Embryonic facial prominence (tissue), 1 donor: ENCODE measurements around the gene RAPGEF1.
"Not testable (repeated sequence)": the region's sequence is repeated elsewhere in the genome, so short reads cannot be mapped to it uniquely, and the experiment has no call there.

Experiments
- DNase-seq: peaks from one replicate; pipeline ENCODE4 v3.0.0-alpha.2; 2016; ENCODE audit errors: extremely low spot score

The RAPGEF1 gene

DNA sequence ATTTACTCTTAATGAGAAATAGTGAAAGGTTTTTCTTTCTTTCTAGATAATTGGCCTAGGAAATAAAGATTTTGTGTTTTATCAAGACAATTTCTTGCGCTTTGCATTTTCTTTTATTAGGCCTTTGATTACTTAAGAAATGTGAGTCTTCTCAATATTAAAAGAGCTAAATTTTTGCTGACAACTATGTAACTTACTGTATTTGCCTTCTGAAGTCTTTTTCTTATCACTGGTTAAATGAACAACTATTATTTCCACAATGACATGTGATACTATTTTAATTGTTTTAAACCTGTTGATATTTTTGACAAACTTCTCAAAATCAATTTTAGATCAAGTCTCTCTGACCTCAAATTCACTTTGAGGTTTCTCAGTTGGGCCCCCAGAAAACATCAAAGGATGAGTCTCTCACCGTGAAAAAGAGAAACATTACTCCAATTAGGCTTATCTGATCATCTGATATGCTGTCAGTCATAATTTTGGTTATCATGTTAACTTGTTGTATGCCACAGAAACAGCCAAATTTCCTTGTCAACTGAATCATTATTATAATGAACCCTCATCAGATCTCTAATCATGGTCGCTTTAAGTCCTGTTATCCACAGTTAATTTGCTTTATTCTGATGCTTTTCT, 48.8 kb downstream of the RAPGEF1 start:
- no peak for DNase-seq

DNA sequence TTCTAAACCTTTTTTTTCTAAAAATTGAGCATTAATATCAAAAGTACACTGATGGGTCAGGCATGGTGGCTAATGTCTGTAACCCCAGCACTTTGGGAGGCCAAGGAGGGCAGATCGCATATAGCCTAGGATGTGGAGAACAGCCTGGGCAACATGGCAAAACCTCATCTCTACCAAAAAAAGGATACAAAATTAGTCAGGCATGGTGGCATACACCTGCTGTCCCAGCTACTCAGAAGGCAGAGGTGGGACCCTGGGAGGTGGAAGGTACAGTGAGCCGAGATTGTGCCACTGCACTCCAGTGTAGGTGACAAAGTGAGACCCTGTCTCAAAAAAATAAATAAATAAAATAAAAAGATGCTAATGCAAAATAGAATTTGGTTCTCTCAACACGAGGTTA, 49.4 kb downstream of the RAPGEF1 start:
- no peak for DNase-seq

DNA sequence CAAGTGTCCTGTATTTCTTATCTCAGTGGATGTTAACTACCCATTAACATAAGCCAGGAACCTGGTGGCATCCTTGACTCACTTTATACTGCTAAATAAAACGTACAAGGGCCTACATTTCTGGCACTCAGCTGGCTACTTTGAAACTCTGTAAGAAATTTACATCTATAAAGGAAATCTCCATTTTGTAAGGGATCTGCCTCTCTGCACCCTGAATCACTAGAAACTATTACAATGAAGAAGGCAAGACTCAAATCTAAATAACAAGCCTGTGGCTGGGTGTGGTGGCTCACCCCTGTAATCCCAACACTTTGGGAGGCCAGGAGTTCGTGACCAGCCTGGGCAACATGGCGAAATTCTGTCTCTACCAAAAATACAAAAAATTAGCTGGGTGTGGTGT, 51.5 kb downstream of the RAPGEF1 start:
- no peak for DNase-seq

DNA sequence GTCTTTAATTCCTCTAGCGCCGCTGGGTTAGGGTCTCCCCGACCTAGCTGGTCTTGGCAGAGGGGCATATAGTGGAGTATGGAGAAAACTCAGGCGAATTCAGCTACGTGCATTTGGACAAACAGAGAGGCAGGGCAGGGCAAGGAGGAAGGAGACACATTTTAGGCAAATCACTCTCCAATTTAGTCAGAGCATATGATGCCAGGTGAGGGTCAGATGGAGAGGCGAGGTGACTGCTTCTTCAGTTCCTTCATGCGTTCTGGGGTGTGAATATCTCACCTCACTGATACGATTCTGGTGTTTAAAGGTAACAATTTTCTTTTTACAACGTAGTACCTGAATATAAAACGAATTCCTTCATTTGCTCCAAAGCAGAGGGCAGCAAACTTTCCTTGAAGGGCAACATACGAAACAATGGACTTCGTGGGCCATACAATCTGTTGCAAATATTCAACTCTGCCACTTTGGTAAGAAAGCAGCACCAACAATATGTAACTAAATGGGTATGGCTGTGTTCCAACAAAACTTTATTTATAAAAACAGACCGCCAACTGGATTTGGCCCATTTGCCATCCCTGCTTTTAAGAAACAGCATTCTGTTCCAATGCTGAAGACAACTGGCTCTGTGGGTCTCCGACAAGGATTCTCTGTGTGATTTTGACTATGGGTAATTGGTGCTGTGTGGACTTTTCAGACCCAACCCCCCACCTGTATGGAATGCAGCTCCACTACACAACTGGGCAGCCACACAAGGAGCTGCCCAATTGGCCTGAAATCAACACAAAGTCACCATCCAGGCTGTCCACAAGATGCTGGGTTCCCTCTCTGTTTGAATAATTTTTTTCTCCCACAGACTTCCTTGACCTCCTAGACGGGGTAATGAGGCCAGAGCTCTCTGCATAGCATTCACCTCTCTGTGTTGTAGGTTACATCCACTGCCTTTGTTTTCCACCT, 53.8 kb downstream of the RAPGEF1 start:
- no peak for DNase-seq

DNA sequence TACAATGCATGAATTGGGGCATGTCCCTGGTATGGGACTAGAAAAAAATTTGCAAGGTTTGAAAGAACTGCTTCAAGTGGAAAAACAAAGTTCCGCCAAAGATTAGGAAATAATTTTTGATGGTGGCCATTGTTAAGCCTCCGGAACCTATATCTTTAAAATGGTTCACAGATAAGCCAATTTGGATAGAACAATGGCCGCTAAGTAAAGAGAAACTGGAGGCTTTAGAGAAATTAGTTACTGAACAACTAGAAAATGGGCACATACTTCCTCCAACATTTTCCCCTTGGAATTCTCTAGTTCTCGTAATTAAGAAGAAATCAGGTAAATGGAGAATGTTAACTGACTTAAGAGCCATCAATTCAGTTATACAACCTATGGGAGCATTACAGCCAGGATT, 56.8 kb downstream of the RAPGEF1 start:
- DNase-seq: not testable (repeated sequence)

DNA sequence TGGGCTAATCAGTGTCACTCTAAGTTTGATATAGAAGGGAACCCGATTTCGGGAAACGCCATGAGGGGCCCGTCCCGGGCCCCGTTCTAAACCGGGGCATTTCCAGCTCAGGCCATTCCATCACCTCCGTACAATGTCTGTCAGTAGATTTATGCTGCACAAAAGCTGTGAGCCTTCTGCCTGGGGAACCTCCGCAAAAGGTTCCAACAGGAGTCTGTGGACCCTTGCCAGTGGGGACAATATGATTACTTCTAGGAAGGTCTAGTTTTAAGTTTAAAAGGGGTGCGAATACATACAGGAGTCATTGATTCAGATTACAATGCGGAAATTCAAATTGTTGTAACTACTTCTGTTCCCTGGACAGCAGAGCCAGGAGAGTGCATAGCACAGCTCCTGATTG, 57.6 kb downstream of the RAPGEF1 start:
- DNase-seq: no peak

DNA sequence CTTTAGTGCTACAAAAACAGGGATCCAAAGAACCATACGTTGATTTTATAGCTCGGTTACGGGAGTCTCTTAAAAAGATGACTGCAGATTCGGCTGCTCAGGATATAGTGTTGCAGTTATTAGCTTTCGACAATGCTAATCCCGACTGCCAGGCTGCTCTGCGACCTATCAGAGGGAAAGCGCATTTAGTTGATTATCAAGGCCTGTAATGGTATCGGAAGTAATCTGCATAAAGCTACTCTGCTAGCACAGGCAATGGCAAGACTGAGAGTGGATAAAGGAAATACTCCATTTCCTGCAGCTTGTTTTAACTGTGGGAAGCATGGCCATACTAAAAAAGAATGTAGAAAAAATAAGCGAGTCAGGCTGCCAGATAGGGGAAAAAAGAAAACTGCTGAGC, 58.0 kb downstream of the RAPGEF1 start:
- DNase-seq: not testable (repeated sequence)

DNA sequence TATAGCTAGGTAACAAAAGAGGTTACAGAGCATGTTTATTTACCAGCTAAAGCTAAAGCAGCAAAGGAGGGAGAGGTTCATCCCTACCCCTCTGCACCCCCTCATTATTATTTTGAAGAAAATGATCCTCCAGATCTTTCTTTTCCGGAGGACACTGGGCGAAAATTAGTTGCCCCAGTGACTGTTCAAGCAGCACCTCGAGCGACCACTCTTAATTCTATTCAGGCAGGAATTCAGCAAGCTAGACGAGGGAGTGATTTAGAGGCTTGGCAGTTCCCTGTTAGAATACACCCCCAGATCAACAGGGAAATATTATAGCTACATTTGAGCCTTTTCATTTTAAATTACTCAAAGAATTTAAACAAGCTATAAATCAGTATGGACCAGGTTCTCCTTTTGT, 58.8 kb downstream of the RAPGEF1 start:
- DNase-seq: not testable (repeated sequence)

DNA sequence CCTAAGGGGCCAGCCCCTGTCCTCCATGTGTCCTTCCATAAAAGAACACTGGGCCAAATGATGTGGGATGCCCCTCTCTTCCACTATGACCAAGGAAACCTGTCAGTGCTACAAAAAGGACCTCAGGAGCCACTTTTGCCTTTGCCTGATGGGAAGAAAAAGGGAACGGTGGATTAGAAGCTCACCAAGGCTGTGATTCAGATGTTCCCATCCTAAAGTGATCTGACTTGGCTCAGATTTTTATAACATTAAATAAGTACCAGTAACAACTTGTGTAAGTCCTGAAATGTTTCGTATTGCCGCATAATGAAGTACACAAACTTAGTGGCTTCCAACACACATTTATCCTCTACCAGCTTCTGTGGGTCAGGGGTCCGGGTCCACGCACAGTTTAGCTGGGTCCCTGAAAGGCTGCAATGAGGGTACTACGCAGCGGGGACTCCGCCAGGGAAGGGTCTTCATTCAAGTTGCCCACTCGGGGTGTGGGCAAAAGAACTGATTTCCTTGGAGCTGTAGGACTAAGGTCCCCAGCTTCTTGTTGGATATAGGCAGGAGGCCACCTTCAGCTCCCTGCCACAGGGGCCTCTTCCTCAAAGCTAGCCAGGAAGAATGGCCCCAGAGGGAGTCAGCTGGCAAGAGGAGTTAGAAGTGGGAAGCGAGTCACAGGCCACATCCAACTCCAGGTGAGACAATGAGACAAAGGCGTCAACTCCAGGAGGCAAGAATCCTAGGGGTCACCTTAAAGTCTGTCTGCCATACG, 60.4 kb downstream of the RAPGEF1 start:
- no peak for DNase-seq

DNA sequence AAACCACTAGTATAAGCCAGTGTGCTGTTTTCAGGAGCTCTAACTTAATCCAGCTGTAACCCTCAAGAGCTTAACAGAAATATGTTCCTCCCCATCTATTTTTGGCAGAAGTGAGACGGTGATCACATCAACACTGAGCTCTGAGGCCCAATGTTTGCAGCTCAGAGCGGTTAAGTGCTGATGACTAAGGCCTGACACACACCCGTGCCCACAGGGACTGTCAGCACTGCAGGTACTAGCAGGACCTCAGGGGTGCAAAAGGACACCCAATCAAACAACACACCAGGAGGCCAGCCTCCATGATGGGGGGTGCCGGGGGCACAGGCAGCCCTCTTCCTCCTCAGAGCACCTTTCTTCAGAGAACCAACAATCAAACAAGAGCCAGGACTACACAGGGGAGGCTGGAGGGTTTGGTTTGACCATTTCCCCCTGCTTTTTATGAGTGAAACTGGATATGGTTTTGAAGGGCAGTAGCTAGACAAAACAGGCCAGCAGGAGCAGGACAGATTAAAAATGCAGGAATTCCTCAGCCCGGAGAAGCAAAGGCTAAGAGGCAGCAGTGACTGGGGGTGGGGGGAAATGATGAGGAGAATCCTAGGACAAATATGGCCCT, 61.3 kb downstream of the RAPGEF1 start:
- peak; percentile 51 for DNase-seq

DNA sequence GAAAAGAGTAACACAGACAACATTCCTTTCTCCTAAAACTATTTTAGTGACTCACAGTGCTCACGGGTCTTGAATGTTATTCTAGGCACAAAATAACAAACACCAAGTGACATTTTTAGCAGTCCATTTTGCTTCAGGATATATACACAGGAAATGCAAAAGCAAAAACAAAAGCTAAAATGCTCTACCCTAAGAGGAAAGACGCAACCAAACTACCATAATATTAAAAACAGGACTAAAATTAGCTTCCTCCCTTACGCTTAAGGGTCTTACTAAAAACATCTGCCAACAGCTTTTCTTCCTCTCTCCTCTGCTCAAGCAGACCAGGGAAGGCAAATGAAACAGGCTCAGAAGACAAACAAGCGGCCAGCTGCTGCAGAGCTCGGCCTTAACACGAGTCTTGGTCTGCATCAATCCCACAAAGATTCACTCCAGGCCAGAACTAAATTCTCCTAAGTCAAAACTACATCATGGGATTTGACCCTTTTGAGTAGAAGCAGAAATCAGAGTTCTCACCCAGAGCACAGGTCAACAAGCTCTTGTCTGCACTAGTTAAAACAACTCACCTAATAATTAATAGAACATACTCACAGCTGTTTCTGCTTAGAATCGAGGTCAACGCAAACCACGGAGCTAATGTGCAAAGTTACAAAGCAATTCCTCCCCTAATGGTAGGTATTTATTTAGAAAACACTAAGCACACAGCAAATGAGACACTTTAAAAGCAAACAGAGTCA, 62.3 kb downstream of the RAPGEF1 start:
- no peak for DNase-seq

DNA sequence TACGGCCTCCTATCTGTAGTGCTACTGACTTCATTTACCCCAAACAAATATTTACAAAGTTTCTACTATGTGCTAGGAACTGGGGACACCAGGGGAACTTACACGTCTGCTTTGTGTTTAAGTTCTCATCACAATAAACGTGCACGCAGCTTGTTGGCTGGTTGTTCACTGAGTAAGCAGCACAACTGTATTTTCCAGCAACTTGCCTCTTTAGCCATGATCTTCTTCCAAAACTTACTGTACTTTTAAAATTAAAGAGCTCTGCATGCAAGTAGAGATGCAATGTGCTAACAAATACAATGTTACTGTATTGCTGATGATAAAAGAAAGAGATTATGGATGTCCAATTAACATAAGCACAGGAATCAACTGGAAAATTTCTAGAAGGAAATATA, 62.8 kb downstream of the RAPGEF1 start:
- no peak for DNase-seq

DNA sequence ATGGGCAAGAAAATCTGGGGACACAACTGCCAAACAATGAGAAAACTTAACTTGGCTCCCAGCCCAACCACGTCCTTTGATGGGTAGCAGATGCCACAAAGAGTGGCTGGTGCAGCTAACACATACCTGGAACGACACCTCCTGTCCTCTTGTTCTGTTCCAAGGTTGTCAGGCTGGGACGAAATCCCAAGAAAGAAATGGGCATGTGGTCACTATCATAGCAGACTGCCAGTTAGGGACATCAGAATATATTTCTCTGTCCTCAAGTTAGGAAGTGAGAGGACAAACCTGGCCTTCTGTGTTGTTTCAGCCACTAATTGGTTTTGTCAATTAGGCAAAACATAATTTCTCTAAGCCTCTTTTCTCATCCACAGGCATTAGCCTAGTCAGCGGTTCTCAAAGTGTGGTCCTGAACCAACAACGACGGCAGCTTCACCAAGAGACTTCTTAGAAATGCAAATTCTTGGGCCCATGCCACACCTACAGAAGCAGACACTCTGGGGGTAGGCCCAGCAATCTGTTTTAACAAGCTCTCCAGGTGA, 63.4 kb downstream of the RAPGEF1 start:
- DNase-seq: no peak

DNA sequence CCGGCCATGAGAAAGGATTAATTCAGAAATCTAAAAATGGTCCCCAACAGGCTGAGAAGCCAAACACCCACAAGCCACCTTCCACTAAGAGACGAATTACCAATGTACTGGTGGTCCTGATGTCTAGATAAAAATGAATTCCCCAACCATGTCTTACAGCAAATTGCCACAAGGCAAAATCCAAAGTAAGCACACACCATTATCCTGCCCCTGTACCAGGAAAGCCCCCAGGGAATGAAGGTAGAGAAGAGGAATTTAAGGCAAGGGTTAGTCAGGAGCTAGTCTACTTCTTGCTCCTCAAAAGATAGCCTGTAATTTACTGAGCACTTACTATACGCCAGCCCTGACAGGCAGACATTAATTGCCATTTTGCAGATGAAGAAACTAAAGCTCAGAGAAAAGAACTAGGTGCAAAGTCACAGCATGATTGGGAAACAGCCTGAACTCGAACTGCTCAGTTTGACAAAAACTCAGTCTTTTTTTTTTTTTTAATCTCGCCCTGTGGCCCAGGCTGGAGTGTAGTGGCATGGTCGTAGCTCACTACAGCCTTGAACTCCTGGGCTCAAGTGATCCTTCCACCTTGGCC, 64.3 kb downstream of the RAPGEF1 start:
- no peak for DNase-seq

DNA sequence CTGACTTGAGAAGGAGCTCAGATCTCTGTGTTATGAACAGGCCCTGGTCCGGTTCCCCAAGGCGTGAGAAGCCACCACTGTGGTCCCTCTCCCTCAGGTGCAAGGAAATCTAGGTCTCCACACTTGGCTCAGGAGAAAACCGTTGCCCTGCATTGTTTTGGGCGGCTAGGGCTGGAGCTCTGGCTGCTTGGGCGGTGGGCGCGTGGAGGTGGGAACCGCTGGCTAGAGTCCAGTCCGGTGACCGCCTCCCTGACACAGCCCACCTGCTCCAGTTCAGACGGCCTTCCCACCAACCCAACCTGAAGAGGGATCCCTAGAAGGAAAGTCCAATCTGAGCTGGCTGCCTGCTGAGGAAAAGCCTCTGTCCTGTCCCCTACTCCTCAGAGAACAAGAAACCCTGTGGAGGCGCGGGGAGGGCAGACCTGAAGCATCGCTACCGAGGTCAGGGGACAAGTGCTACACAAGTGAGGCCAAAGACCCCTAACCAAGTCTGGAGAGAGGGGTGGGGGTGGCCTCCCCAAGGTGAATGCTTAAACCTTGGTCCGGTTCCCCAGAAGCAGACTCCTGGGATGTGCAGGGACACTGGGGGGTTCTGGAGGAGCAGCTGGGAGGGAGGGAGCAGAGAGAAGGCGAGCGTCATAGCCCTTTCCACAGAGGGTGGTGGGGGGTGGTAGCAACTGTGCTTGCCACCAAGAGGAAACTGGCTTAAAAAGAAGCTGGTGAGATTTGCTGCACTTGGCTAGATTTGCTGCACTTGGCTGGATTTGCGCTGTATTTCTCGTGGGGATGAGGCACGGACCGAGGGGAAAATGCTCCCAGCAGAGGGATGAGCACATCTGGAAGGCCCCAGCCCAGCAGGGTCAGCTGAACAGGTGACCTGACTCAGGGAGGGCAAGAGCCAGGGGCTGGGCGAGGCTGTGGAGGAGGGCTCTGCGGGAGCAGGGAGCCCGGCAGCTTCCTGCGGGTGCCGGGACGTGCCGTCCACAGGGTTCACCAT, 65.2 kb downstream of the RAPGEF1 start:
- no peak for DNase-seq

DNA sequence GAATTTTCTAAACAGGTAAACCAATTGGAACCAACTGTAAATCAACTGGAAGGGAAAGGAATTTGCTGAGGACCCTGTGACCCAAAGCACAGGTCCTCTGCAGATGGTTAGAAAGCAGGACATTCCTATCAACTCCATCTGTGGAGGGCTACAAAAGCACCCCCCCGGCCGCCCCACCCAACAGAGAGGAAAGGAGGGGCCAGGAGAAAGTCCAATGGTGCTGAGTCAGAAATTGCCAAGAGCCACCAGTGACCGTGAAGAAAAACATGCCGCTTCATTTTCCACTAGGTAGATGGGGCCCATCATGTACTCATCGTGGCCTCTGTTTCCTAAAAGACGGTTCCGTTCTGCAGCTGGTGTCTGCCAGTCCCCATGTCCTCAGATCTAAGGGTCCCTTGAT, 66.3 kb downstream of the RAPGEF1 start:
- DNase-seq: no peak

DNA sequence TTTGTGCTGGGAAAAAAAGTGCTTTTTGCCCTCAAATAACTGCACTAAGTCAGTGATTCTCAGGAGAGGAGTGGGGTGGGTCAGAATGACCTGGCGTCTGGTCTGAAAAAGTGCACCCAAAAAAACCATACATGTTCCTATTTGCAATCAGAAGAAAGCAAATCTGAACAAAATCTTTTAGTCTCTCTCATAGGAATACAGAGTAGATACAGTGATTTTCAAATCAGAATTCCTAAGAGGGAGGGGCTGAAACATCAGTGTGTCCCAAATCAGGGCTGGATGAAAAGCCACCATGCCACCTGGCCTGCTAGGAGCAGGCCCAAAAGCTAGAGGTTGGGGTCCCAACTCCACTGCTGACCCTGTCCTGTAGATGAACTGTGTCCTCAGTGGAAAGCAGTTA, 66.8 kb downstream of the RAPGEF1 start:
- no peak for DNase-seq

DNA sequence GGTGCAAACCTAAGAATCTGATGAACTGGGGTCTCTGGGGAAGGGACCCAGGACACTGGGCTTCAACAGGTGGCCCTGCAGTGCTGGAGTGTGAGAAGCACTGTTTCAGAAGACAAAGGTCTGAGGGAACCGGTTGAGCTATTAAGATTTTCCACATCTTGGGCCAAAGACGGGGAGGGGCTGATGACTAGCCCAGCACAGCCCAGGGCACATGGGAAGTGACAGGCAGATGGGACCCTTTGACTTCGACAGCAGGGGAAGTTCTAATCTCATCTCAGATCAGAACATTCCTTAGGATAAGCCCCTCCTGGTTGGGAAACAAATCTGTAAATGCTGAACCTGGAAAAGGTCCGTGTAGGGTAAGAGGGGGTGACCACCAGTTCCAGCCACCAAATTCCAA, 67.4 kb downstream of the RAPGEF1 start:
- no peak for DNase-seq

DNA sequence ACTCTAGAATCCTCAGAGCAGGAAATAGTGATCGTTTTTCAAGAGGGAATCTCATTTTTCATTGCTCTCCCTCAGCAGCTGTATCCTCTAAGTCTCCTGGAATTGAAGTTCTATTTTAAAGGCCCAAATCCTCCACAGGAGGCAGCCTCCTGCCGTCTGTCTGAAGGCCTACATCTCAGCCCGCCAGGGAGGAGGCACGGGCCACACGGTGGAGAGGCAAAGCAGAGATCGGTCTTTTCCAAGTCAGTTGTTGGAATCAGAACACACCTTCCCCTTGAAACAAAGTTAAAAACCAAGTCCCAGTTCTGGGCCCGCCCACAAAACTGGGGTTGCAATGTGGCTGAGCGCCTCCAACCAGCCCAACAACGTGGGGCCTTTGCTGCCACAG, 68.7 kb downstream of the RAPGEF1 start:
- DNase-seq: no peak
